DMS114 treated with DMSO at 0.1 percent for 48 hours (cell line): ENCODE results near the gene DSCAM.
"Not testable (repeated sequence)": the region's sequence is repeated elsewhere in the genome, so short reads cannot be mapped to it uniquely, and the experiment has no call there.

Experiments used
- DNase-seq: peaks from one replicate; lab custom pipeline; 2025; ENCODE audit not compliant: unreplicated experiment; lab: John Stamatoyannopoulos, UW

The DSCAM gene

GRCh38 chr21:40258456-40258855 is 588.5 kb downstream of the DSCAM start:
- not testable (repeated sequence) for DNase-seq

- DNase-seq = no peak
Measured at GRCh38 chr21:40257342-40257741, 589.6 kb downstream of the DSCAM start.

- DNase-seq = no peak
Measured at GRCh38 chr21:40255518-40256444, 591.2 kb downstream of the DSCAM start.

DNA sequence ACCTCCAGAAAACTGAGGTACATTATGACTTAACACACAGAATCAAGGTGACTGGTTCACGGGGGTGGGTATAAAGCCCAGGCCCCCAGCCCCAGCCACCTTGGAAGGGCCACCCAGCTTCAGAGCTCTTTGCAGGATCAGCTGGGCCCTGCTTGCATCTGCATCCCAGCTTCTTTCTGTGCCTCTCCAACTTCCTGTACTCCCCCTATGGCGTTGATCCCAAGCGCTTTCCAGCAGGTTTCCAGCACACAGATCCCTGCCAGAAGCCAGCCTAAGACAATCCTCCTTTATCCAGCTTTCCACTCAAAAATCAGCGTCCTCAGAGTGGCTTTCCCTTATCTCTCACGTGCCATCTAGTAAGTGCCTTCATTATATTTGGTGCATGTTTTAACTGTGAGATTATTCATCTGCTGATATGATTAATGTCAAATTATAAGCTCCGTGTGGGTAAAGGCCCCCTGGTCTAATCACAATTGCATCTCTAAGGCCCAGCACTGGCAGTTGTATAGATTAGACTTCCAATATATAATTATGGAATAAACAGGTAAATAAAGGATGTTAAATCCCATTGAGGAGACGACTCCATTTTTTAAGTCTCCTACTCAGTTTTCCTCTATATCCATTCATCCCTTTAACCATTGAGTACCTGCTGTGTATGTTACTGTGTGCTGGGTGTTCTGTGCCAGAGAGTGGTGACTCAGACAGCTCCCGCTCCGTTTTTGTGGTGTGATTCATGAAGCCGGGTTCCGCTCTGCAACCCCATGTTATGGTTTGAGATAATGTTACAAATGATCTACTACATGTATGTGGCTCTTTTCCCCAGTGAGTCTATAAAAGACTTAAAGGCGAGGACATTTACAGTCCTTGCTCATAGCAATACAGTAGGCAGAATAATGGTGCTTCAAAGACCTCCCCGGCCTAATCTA is 592.2 kb downstream of the DSCAM start:
- no peak for DNase-seq

GRCh38 chr21:40253112-40253511 is 593.8 kb downstream of the DSCAM start:
- no peak for DNase-seq

GRCh38 chr21:40250514-40251294 is 596.3 kb downstream of the DSCAM start:
- DNase-seq = no peak

DNA sequence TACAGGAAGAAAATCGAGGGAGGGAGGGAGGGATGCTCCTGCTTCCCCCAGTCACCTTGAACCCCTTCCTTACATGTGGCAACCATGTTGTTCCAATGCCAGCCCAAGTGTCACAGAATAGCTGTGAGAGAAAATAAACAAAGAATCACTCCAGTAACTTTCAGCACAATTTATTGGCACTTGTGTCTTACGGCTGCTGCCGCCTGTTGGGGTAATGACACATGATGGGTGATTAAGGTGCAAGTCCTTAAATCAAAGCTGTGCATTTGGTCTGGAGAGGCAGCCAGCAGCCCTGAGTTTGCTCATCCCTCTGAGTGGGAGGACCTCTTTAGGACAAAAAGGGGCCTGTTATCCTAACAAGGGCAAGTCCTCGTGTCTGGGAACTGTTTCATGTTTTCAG is 602.0 kb downstream of the DSCAM start:
- no peak for DNase-seq

DNA sequence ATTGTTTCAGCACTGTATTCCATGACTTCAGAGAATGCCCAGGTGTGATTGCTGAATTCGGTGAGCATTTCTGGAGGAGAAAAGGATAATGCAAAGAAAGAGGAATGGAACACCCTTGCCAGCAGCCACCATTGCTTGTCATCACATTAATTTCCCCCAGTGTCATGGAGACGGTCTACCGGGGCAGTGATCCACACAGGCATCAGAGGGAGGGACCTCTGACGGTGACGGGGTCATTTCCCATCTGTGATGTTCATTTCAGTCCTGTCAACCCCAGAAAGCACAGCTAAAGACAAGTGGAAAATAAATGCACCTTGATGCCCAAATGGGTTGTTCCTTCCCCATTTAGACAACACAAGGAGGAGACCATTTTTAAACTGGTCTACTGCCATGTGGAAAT is 603.3 kb downstream of the DSCAM start:
- no peak for DNase-seq

DNA sequence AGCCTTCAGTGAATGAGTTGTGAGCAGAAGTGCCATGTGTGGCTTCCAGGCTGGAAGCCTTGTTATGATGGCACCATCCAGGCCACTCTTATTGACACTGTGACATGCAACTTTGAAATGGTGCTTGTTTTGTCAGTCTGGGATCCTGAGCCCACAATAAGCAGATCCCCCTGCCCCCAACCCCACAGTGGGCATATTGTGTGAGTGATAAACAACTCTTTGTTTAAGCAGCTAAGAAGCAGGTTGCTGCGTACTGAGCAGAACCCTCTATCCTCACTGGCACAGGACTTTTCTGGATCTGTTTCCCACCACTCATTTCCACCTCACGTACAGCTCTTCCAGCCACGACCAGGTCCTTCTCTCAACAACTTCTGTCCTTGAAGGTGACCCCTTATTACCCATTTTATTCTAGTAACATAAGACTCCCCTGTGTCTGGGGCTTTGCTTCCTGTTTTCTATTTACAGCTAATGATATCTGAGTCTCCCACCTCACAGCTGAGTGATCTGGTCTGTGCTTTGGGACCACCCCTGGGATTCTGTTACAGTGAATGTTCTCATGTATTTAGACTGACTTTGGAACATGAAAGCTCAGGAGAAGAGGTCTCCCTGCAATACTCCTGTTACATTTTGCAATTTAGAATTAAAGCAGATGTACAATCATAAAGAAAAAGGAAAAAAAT is 604.2 kb downstream of the DSCAM start:
- no peak for DNase-seq

GRCh38 chr21:40235528-40235927 is 611.4 kb downstream of the DSCAM start:
- no peak for DNase-seq

DNA sequence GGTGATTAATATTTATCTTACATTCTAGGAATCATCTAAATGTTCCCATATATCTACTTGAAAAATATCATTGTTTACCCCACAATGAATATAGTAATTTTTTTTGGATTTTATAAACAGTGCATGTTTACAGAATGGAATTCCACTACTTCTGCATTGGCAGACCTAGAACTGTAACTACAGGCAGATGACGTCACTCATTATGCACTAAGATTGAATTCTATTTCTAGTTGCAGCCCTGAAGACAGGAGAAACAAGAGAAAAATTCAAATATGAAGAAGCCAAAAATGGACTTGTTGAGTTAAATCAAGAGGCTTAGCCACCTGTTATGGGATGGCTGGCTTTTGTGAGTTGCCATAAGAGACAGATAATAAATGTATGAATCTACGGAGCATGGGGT is 615.0 kb downstream of the DSCAM start:
- no peak for DNase-seq

DNA sequence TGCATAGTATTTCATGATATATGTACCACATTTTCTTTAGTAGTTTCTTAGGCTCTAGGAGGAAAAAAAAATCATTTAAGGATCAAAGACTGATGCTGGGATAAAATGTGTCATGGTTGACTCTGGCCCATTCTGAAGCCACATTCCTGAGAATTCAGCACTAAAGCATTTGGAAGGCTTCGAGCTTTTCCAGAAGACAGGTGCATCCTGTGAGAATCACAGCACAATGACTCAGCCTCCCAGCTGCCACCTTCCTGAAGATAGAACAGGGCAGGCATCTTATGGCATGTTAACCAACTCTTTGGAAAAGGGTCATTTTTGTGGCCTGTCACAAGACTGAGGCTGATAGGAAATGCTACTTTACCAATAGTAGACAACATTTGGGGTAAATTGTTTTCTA is 619.9 kb downstream of the DSCAM start:
- DNase-seq = no peak

GRCh38 chr21:40215941-40216340 is 631.0 kb downstream of the DSCAM start:
- no peak for DNase-seq

- no peak for DNase-seq
Measured at GRCh38 chr21:40210251-40210650, 636.7 kb downstream of the DSCAM start.

GRCh38 chr21:40208948-40209345 is 638.0 kb downstream of the DSCAM start:
- DNase-seq = no peak

DNA sequence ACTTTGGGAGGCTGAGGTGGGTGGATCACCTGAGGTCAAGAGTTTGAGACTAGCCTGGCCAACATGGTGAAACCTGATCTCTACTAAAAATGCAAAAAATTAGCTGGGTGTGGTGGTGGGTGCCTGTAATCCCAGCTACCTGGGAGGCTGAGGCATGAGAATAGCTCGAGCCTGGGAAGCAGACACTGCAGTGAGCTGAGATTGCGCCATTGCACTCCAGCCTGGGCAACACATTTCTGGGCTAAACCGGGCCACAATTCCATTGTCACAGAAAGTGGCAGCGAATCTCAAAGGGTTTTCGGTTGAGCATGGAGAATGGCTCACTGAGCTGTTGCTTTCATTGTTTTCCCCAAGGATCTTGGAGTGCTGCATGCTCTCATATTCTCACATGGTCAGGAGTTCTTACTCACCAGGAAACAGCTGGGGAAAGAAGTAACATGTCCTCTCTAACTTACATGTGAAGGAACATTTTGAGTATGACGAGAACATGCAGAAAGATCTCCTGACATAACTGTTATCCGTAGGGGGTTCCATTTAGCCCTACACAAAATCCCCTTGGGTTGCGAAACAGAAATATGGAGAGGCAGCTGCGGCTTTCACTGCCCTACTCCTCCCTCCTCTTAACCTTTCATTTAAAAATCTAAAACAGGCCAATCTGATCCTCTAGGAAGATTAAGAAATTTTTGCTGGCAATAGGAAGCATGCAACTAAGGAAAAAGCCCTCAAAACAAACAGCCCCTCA is 638.6 kb downstream of the DSCAM start:
- DNase-seq = no peak

- DNase-seq = no peak
Measured at GRCh38 chr21:40200946-40201345, 646.0 kb downstream of the DSCAM start.

DNA sequence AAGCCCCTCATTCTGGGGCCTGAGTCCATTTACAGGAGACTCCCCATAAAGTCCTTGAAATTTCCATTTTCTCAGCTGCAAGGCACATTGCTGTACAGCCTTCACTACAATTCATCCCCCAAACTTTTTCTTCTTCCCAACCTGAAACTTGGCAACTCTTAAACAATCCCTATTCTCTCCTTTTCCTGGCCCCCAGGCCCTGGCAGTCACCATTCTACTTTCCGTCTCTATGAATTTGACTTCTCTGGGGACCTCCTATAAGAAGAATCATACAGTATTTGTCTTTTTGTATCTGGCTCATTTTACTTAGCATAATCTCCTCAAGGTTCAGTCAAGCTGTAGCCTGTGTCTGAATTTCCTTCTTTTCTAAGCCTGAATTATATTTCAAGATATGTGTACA is 646.8 kb downstream of the DSCAM start:
- no peak for DNase-seq

- DNase-seq = no peak
Measured at GRCh38 chr21:40194185-40194980, 652.6 kb downstream of the DSCAM start.
